GM12878 (cell line): Measurements from ENCODE around the gene DAO. TPM values are rescaled to one million over a fixed set of nuclear protein-coding genes. Genes with fewer than 3 reads are reported as not detected.

Experiments used
- ATAC-seq: fragments of 200-7000 bp; cut with Tn5 transposase; 3 replicates; pipeline ENCODE4 v1.9.1; 2020; ENCODE audit warnings: mild to moderate bottlenecking, moderate library complexity
- BruUV-seq: library from RNA; stranded (reverse); fragments of 400-500 nt; replicated peaks from 2 replicates; lab custom pipeline; 2021; lab: Mats Ljungman, UMichigan
- CTCF ChIA-PET: fragments of 300-600 bp; sonication (Branson Sonifier 250); formaldehyde crosslinking; extraction: SDS; loops from one replicate; lab custom pipeline; 2021; ENCODE audit warnings: inconsistent platforms; lab: Yijun Ruan, JAX
- POLR2A ChIA-PET: fragments of 350-600 bp; formaldehyde crosslinking; extraction: SDS; loops from one replicate; lab custom pipeline; 2021; ENCODE audit warnings: inconsistent platforms; lab: Charles Lee
- RAD21 ChIA-PET: fragments of 300-600 bp; sonication (Branson Sonifier 250); formaldehyde crosslinking; loops from one replicate; lab custom pipeline; 2023; ENCODE audit warnings: antibody characterized with exemption; ENCODE audit not compliant: unreplicated experiment; lab: Charles Lee
- SMC1A ChIA-PET: fragments of 300-600 bp; sonication (Branson Sonifier 250); formaldehyde crosslinking; loops from one replicate; lab custom pipeline; 2023; ENCODE audit not compliant: unreplicated experiment, uncharacterized antibody; lab: Charles Lee
- DNase-seq: peaks from one replicate; pipeline ENCODE4 v3.0.0-alpha.2; 2011; ENCODE audit warnings: low read depth, low spot score
- FAIRE-seq: peaks from 3 replicates; lab custom pipeline; 2011; peaks lifted over from hg19 to GRCh38; lab: Jason Lieb, UNC
- H2AFZ ChIP-seq: 2 replicates; pipeline ENCODE4 v1.6.0; 2011; ENCODE audit warnings: low read depth, low read length, control low read depth; ENCODE audit not compliant: control insufficient read depth
- H3K27ac ChIP-seq: 2 replicates; pipeline ENCODE4 v1.5.1; 2011; ENCODE audit warnings: control low read depth; ENCODE audit not compliant: control insufficient read depth, insufficient read depth
- H3K27me3 ChIP-seq, 2 experiments: replicated peaks in 1 of 2; 2 replicates each; pipeline versions ENCODE4 v1.6.0 to v1.6.1; 2011; ENCODE audit warnings: low read length in 1 of 2; ENCODE audit not compliant: control insufficient read depth in 2 of 2, insufficient read depth in 2 of 2
- H3K36me3 ChIP-seq, 2 experiments: 2 replicates each; pipeline ENCODE4 v1.5.1; 2011; ENCODE audit warnings: low read length in 1 of 2; ENCODE audit not compliant: control insufficient read depth in 2 of 2, insufficient read depth in 2 of 2
- H3K4me1 ChIP-seq: 2 replicates; pipeline ENCODE4 v1.6.1; 2011; ENCODE audit warnings: mild to moderate bottlenecking, low read length, moderate library complexity, mixed read lengths; ENCODE audit not compliant: control insufficient read depth, insufficient read depth
- H3K4me2 ChIP-seq: 2 replicates; pipeline ENCODE4 v1.6.0; 2011; ENCODE audit warnings: control low read depth; ENCODE audit not compliant: control insufficient read depth, insufficient read depth
- H3K4me3 ChIP-seq: fragments of 200-600 bp; sonication (generic); 2 replicates; pipeline ENCODE4 v1.5.1; 2016
- H3K79me2 ChIP-seq: 2 replicates; pipeline ENCODE4 v1.6.0; 2011; ENCODE audit warnings: low read length; ENCODE audit not compliant: control insufficient read depth, insufficient read depth
- H3K9ac ChIP-seq: 2 replicates; pipeline ENCODE4 v1.8.0; 2011; ENCODE audit warnings: low read length, control low read depth, mixed read lengths; ENCODE audit not compliant: control insufficient read depth, insufficient read depth
- H3K9me3 ChIP-seq: replicated peaks from 3 replicates; pipeline ENCODE4 v1.5.1; 2011; ENCODE audit warnings: mild to moderate bottlenecking, low read length; ENCODE audit not compliant: control insufficient read depth, insufficient read depth
- H4K20me1 ChIP-seq: 2 replicates; pipeline ENCODE4 v1.6.0; 2011; ENCODE audit not compliant: control insufficient read depth, insufficient read depth
- CBFB ChIP-seq: IDR thresholded peaks from 2 replicates; pipeline ENCODE4 v1.6.1; 2016; ENCODE audit warnings: antibody characterized with exemption, low read depth
- CHD4 ChIP-seq: fragments of 200-600 bp; sonication (generic); IDR thresholded peaks from 2 replicates; pipeline ENCODE4 v1.6.1; 2016; ENCODE audit warnings: mild to moderate bottlenecking
- E4F1 ChIP-seq: fragments of 450-650 bp; IDR thresholded peaks from 2 replicates; pipeline ENCODE4 v1.6.1; 2018; ENCODE audit warnings: borderline replicate concordance, mild to moderate bottlenecking; ENCODE audit not compliant: partially characterized antibody
- FOXM1 ChIP-seq: IDR thresholded peaks from 2 replicates; pipeline ENCODE4 v1.6.1; 2012; ENCODE audit warnings: low read depth, mild to moderate bottlenecking, inconsistent platforms, low read length, moderate library complexity
- IKZF2 ChIP-seq, 2 experiments: fragments of 450-650 bp; IDR thresholded peaks; 2 replicates each; pipeline ENCODE4 v1.6.1; 2017; ENCODE audit warnings: mild to moderate bottlenecking in 2 of 2, moderate library complexity in 2 of 2
- KAT2A ChIP-seq: conservative IDR thresholded peaks from 2 replicates; pipeline ENCODE4 v1.6.1; 2011; ENCODE audit warnings: low read depth, low read length; ENCODE audit not compliant: control insufficient read depth
- MEF2A ChIP-seq: IDR thresholded peaks from 2 replicates; pipeline ENCODE4 v1.6.1; 2011; ENCODE audit warnings: low read depth, mild to moderate bottlenecking, low read length, moderate library complexity; ENCODE audit not compliant: insufficient read depth
- SIX5 ChIP-seq: IDR thresholded peaks from 2 replicates; pipeline ENCODE4 v1.6.1; 2011; ENCODE audit warnings: mild to moderate bottlenecking, low read depth, low read length, moderate library complexity; ENCODE audit not compliant: severe bottlenecking
- TCF12 ChIP-seq: IDR thresholded peaks from 2 replicates; pipeline ENCODE4 v1.6.1; 2011; ENCODE audit warnings: low read depth, mild to moderate bottlenecking, low read length
- WGBS: methylation state at CpG from one replicate; pipeline ENCODE4 v1.1.6; 2016; ENCODE audit warnings: low lambda C conversion rate; ENCODE audit not compliant: insufficient replicate concordance, insufficient coverage; ENCODE audit errors: missing lambda C conversion rate; 5-methylcytosine and 5-hydroxymethylcytosine counted together
- in situ Hi-C: fragments of 300-500 bp; cut with MboI; formaldehyde crosslinking; loops from 9 replicates; pipeline ENCODE4 v1.14.3; 2018; ENCODE audit warnings: mixed read lengths
- intact Hi-C: fragments of 100-400 bp; cut with micrococcal nuclease; formaldehyde crosslinking; loops from one replicate; pipeline ENCODE4 v1.14.2; 2022; ENCODE audit not compliant: unreplicated experiment
- polyA plus RNA-seq, 11 experiments: library from polyadenylated mRNA; depleted of rRNA in 4 of 11; unstranded in 6 of 11; stranded (reverse) in 5 of 11; fragments of >200 nt; fragmentation: Nextera tagmentation in 4 of 11; fragmentation: Illumina TruSeq in 1 of 11; extraction: Ambion mirVana in 4 of 11; extraction: Trizol in 1 of 11; gene quantifications; 1 replicate in 1 of 11; 2 replicates in 10 of 11; pipeline versions ENCODE4 v1.2.1 to v1.2.3, GENCODE V29; 2011 to 2016; ENCODE audit warnings: inconsistent platforms in 2 of 11, missing spikeins in 2 of 11, low read depth in 1 of 11
- total RNA-seq, 4 experiments: library from RNA; depleted of rRNA in 3 of 4; stranded (reverse); fragments of >200 nt in 3 of 4; fragmentation: Illumina TruSeq in 1 of 4; extraction: Trizol in 1 of 4; gene quantifications; 2 replicates each; pipeline versions ENCODE4 v1.2.1 to v1.2.3, GENCODE V29; 2013 to 2021

DAO gene
- total and polyA plus RNA-seq, 10 of the 15 experiments (the other 5 are each of a cell fraction or from before 2014, with no cell fraction given): 0.15 TPM; not detected in 9

- ChIA-PET RAD21 (interaction anchor here (0.7 kb wide), 1 partner anchor 39 kb away, joined by 4 read pairs; no protein-coding TSS in a partner anchor), CTCF (no interaction called here), POLR2A (interaction anchor here (0.5 to 0.6 kb wide), 2 partner anchors 13 to 34 kb away, joined by 4 read pairs; no protein-coding TSS in a partner anchor), SMC1A (no interaction called here)
- Histone ChIP-seq H3K4me3 (no peak overlapping the region), H4K20me1 (no peaks in the 10 kb centered on the region), H2AFZ (no peak overlapping the region), H3K4me2 (no peak overlapping the region), H3K79me2 (no peaks in the 10 kb centered on the region), H3K9ac (no peak overlapping the region), H3K27ac (no peak overlapping the region), H3K36me3 (no peaks in the 10 kb centered on the region), H3K9me3 (no peaks in the 10 kb centered on the region), H3K27me3 (no peaks in the 10 kb centered on the region; a peak in 3 of 4 replicates), H3K4me1 (no peaks in the 10 kb centered on the region)
- no peak for FAIRE-seq
- in situ Hi-C loops: no loop called here
- TF ChIP-seq TCF12: no peak
- no peak for DNase-seq
- intact Hi-C loops: no loop called here
- 13% methylated on average over 8 of the region's 8 CpGs for WGBS
- no TSS peak for BruUV-seq
- no peak for ATAC-seq
These were observed 16.4 kb downstream of the DAO start for GRCh38 chr12:108896336-108896735.

DNA sequence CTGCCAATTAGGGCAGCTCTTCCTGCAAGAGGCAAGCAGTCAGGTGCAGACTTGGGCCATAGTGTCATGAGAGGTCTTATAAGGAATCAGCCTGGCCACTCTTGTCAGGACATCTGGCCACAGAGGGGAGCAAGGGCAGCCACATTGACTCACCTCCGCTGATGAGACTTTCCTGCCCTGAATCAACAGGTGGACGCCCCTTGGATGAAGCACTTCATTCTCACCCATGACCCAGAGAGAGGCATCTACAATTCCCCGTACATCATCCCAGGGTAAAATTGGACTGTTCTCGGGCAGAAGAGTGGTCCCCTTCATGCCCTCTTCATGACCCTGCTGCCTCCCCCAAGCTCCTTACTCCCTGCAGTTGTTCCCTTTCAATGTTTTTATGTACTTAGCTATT lies 16.9 kb downstream of the DAO start:
- ATAC-seq: no peak
- Histone ChIP-seq H4K20me1 (no peaks in the 10 kb centered on the region), H3K9ac (no peak overlapping the region), H3K9me3 (no peaks in the 10 kb centered on the region), H2AFZ (no peak overlapping the region), H3K27ac (no peak overlapping the region), H3K27me3 (no peaks in the 10 kb centered on the region; a peak in 3 of 4 replicates), H3K79me2 (no peaks in the 10 kb centered on the region), H3K4me3 (no peak overlapping the region), H3K36me3 (no peaks in the 10 kb centered on the region), H3K4me2 (no peak overlapping the region), H3K4me1 (no peaks in the 10 kb centered on the region)
- ChIA-PET POLR2A (interaction anchor here (0.5 to 0.6 kb wide), 2 partner anchors 13 to 33 kb away, joined by 4 read pairs; no protein-coding TSS in a partner anchor), RAD21 (interaction anchor here (0.7 kb wide), 1 partner anchor 39 kb away, joined by 4 read pairs; no protein-coding TSS in a partner anchor), CTCF (no interaction called here), SMC1A (no interaction called here)
- 49% methylated on average over 4 of the region's 4 CpGs for WGBS
- TF ChIP-seq CHD4: no peak
- TF ChIP-seq MEF2A: no peak
- TF ChIP-seq E4F1: no peak
- no peak for TF ChIP-seq CBFB
- no peak for TF ChIP-seq FOXM1
- TF ChIP-seq IKZF2 (IDR thresholded peaks at IDR 0.05): no peak
- no peak for TF ChIP-seq SIX5
- TF ChIP-seq KAT2A: no peak
- no peak for DNase-seq
- intact Hi-C loops (no loop called here), in situ Hi-C loops (no loop called here)
- no peak for FAIRE-seq
- BruUV-seq: no TSS peak
